HCT116 (cell line): Measurements from ENCODE around the gene TEX48.

ENCODE experiments used
- ATF3 ChIP-seq: IDR thresholded peaks from 2 replicates; pipeline ENCODE4 v1.6.1; 2012
- CEBPB ChIP-seq: IDR thresholded peaks from 2 replicates; pipeline ENCODE4 v1.6.1; 2012; ENCODE audit warnings: low read depth
- CTCF ChIP-seq, 3 experiments: fragments of 200-600 bp in 1 of 3; sonication (generic) in 1 of 3; IDR thresholded peaks in 2 of 3; conservative IDR thresholded peaks in 1 of 3; 2 replicates each; pipeline ENCODE4 v1.5.1; 2012 to 2017; ENCODE audit warnings: low read depth in 2 of 3, low read length in 2 of 3, antibody characterized with exemption in 1 of 3, borderline replicate concordance in 1 of 3, control low read depth in 1 of 3, mild to moderate bottlenecking in 1 of 3, mixed read lengths in 1 of 3, mixed run types in 1 of 3, moderate library complexity in 1 of 3; ENCODE audit not compliant: insufficient read depth in 1 of 3
- EGR1 ChIP-seq: IDR thresholded peaks from 2 replicates; pipeline ENCODE4 v1.6.1; 2012; ENCODE audit warnings: low read depth
- EZH2 ChIP-seq: fragments of 200-600 bp; sonication (generic); IDR thresholded peaks from 2 replicates; pipeline ENCODE4 v1.6.1; 2017; ENCODE audit warnings: antibody characterized with exemption, mixed run types
- MAX ChIP-seq: IDR thresholded peaks from 2 replicates; pipeline ENCODE4 v1.6.1; 2012
- POLR2A ChIP-seq: IDR thresholded peaks from 2 replicates; pipeline ENCODE4 v1.7.0; 2011; ENCODE audit warnings: borderline replicate concordance; ENCODE audit not compliant: insufficient read depth, insufficient read length; ENCODE audit errors: extremely low read depth
- POLR2AphosphoS5 ChIP-seq: IDR thresholded peaks from 2 replicates; pipeline ENCODE4 v1.6.1; 2011; ENCODE audit warnings: mild to moderate bottlenecking, low read depth, low read length, moderate library complexity
- REST ChIP-seq: IDR thresholded peaks from 2 replicates; pipeline ENCODE4 v1.6.1; 2012; ENCODE audit warnings: low read depth
- SP1 ChIP-seq: IDR thresholded peaks from 2 replicates; pipeline ENCODE4 v1.6.1; 2012; ENCODE audit warnings: low read depth
- YY1 ChIP-seq: IDR thresholded peaks from 2 replicates; pipeline ENCODE4 v1.6.1; 2011; ENCODE audit warnings: low read length, low read depth, moderate library complexity, mild to moderate bottlenecking; ENCODE audit not compliant: insufficient replicate concordance; ENCODE audit errors: extremely low read depth
- ZBTB33 ChIP-seq: IDR thresholded peaks from 2 replicates; pipeline ENCODE4 v1.6.1; 2011; ENCODE audit warnings: mild to moderate bottlenecking, low read length, moderate library complexity; ENCODE audit not compliant: insufficient replicate concordance; ENCODE audit errors: extremely low read depth
- ZNF274 ChIP-seq: fragments of 200-500 bp; sonication (Bioruptor generic); IDR thresholded peaks from 2 replicates; pipeline ENCODE4 v1.6.1; 2014; ENCODE audit warnings: mild to moderate bottlenecking, low read depth, low read length, inconsistent platforms

- TF ChIP-seq CEBPB (no peak), CTCF (IDR thresholded peaks at IDR 0.05 in 2 of 3, conservative IDR thresholded peaks at IDR 0.05 in 1 of 3; ENCODE audit: borderline replicate concordance in 1 of 3, insufficient read depth in 1 of 3, low read depth in 2 of 3, low read length in 2 of 3) (no peak), YY1 (no peak), POLR2A (no peak), EZH2 (no peak), POLR2AphosphoS5 (no peak), MAX (no peak), ATF3 (no peak), ZNF274 (no peak), SP1 (no peak), REST (no peak), ZBTB33 (no peak), EGR1 (no peak)
These were observed 6.4 kb upstream of the TEX48 start for GRCh38 chr9:114688379-114688778.
